GM18520 (cell line): ENCODE results near the gene AKT3.
A peak's percentile ranks its signal among the peaks of the same experiment; 100 is the strongest.
"Not testable (repeated sequence)": the region's sequence is repeated elsewhere in the genome, so short reads cannot be mapped to it uniquely, and the experiment has no call there.

Experiments used
- ATAC-seq: cut with Tn5 transposase; IDR thresholded peaks from one replicate; pipeline ENCODE4 v1.9.1; 2021; ENCODE audit not compliant: unreplicated experiment

Gene AKT3

GRCh38 chr1:243842161-243842560, 7.9 kb downstream of the AKT3 start:
- no peak for ATAC-seq

- no peak for ATAC-seq
These were observed 8.5 kb downstream of the AKT3 start for GRCh38 chr1:243841507-243841906.

- peak; percentile 75 for ATAC-seq
These were observed 12.0 kb downstream of the AKT3 start for GRCh38 chr1:243837907-243838535.

GRCh38 chr1:243834130-243834529, 15.9 kb downstream of the AKT3 start:
- no peak for ATAC-seq

GRCh38 chr1:243831463-243831862, 18.6 kb downstream of the AKT3 start:
- ATAC-seq: no peak

GRCh38 chr1:243827206-243827605, 22.8 kb downstream of the AKT3 start:
- ATAC-seq: no peak

- ATAC-seq: not testable (repeated sequence)
These were observed 25.1 kb downstream of the AKT3 start for GRCh38 chr1:243824907-243825306.

- ATAC-seq: no peak
These were observed 28.8 kb downstream of the AKT3 start for GRCh38 chr1:243821177-243821680.

GRCh38 chr1:243819438-243819839, 30.6 kb downstream of the AKT3 start:
- no peak for ATAC-seq

GRCh38 chr1:243818978-243819377, 31.1 kb downstream of the AKT3 start:
- ATAC-seq: no peak

GRCh38 chr1:243814718-243815117, 35.3 kb downstream of the AKT3 start:
- no peak for ATAC-seq

- not testable (repeated sequence) for ATAC-seq
These were observed 42.7 kb downstream of the AKT3 start for GRCh38 chr1:243807346-243807745.

GRCh38 chr1:243806310-243806709, 43.7 kb downstream of the AKT3 start:
- no peak for ATAC-seq

- ATAC-seq: no peak
These were observed 47.3 kb downstream of the AKT3 start for GRCh38 chr1:243802736-243803135.

- no peak for ATAC-seq
These were observed 48.7 kb downstream of the AKT3 start for GRCh38 chr1:243801378-243801777.

- ATAC-seq: no peak
These were observed 50.1 kb downstream of the AKT3 start for GRCh38 chr1:243799908-243800307.

- ATAC-seq: no peak
These were observed 51.3 kb downstream of the AKT3 start for GRCh38 chr1:243798726-243799125.

GRCh38 chr1:243796016-243796415, 54.0 kb downstream of the AKT3 start:
- ATAC-seq: no peak

GRCh38 chr1:243793298-243793697, 56.7 kb downstream of the AKT3 start:
- ATAC-seq: no peak

- ATAC-seq: no peak
These were observed 57.2 kb downstream of the AKT3 start for GRCh38 chr1:243792891-243793290.

GRCh38 chr1:243792401-243792800, 57.6 kb downstream of the AKT3 start:
- no peak for ATAC-seq

GRCh38 chr1:243791586-243792267, 58.3 kb downstream of the AKT3 start:
- no peak for ATAC-seq

GRCh38 chr1:243790404-243790803, 59.6 kb downstream of the AKT3 start:
- no peak for ATAC-seq
